Effector memory CD8-positive, alpha-beta T cell (primary cell): Measurements from ENCODE around the gene CHAT.

ENCODE experiments used
- ATAC-seq: fragments of 150-1000 bp; cut with Tn5 transposase; replicated peaks from 2 replicates; pipeline ENCODE4 v1.10.0; 2021; ENCODE audit warnings: mild to moderate bottlenecking, moderate library complexity
- DNase-seq, 3 experiments: peaks; one replicate each; pipeline ENCODE4 v3.0.0; 2021
- H3K27ac Mint-ChIP-seq, 2 donors: one replicate each; pipeline ENCODE4 v1.8.0; 2022; ENCODE audit warnings: mild to moderate bottlenecking in 2 of 2, mixed read lengths in 2 of 2, moderate library complexity in 2 of 2
- H3K27me3 Mint-ChIP-seq, 2 donors: one replicate each; pipeline ENCODE4 v1.8.0; 2022; ENCODE audit warnings: mixed read lengths in 2 of 2
- H3K36me3 Mint-ChIP-seq: one replicate; pipeline ENCODE4 v1.8.0; 2022; ENCODE audit warnings: mild to moderate bottlenecking, moderate library complexity, mixed read lengths; ENCODE audit not compliant: insufficient read depth
- H3K4me1 Mint-ChIP-seq, 2 donors: one replicate each; pipeline ENCODE4 v1.8.0; 2022; ENCODE audit warnings: low read depth in 2 of 2, mixed read lengths in 2 of 2
- H3K4me3 Mint-ChIP-seq, 2 donors: one replicate each; pipeline ENCODE4 v1.8.0; 2022; ENCODE audit warnings: mild to moderate bottlenecking in 2 of 2, mixed read lengths in 2 of 2, moderate library complexity in 2 of 2
- H3K9me3 Mint-ChIP-seq, 2 donors: one replicate each; pipeline ENCODE4 v1.8.0; 2022; ENCODE audit warnings: mixed read lengths in 2 of 2

Gene CHAT

DNA sequence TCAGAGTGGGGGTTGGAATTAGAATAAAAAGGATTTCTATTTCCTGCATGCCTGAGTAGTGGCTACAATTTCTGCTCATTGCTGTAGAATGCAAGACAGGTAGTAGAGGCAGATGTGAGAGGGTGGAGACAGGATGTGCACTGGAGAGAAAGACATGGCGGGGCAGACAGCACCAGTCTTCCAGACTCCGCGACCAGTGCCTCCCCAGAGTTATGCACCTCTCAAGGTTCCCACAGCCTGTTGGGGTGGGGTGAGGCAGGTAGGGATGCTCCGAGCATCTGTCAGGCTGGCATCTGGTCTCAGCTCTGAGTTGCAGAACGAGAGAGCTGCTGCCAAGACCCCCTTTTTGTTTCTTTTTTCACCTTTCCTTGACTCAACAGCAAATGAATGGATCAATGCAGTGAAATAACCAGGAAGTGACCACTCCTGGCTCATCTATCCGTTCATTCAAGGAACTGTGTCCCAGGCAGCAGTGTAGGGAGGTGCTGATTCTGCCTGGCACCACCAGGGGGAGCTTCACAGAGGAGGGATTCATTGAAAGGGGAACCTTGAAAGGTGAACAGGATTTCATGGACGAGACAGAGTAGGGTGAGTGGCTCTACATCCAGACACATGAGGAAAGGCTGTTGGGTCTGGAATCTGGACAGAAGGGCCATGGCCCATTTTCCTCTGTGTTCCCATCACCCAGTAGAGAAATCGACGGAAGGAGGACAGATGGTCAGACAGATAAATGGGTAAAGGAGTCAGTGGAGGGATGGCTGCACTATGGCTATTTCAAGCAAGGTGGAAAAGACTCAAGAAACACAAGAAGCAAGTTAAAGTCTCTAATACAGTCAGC lies 20.9 kb upstream of the CHAT start:
- peaks cover 17 to 54% of the 10 kb centered on the region in 2 donors for H3K27me3 Mint-ChIP-seq
- no peak overlapping the region for H3K27ac Mint-ChIP-seq
- no peak overlapping the region for H3K4me3 Mint-ChIP-seq
- H3K9me3 Mint-ChIP-seq, result no peaks in the 10 kb centered on the region
- DNase-seq (peak; percentile 40 to 62 (median 51)), ATAC-seq (peak; percentile 70)
- no peaks in the 10 kb centered on the region for H3K36me3 Mint-ChIP-seq
- peaks cover 0 to 3% of the 10 kb centered on the region in 2 donors for H3K4me1 Mint-ChIP-seq

DNA sequence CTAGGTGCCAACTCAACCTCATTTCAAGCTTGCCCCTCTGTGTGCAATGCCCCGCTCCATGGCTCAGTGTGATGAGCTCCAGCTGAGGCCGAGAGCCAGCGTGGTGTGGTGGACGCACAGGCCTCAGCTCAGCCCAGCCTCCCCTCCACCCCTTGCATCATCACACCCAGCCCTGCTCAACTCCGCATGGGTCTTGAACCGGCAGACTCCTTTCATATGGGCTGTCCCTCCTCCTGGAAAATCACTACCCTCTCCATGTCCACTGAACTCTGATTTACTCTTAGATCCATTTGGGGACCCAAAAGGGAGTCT lies 20.3 kb upstream of the CHAT start:
- Mint-ChIP-seq H3K27ac (no peak overlapping the region), H3K36me3 (no peaks in the 10 kb centered on the region), H3K9me3 (no peaks in the 10 kb centered on the region), H3K27me3 (peaks cover 17 to 54% of the 10 kb centered on the region in 2 donors), H3K4me3 (no peak overlapping the region), H3K4me1 (peaks cover 0 to 3% of the 10 kb centered on the region in 2 donors)
- no peak for ATAC-seq
- DNase-seq, result no peak

DNA sequence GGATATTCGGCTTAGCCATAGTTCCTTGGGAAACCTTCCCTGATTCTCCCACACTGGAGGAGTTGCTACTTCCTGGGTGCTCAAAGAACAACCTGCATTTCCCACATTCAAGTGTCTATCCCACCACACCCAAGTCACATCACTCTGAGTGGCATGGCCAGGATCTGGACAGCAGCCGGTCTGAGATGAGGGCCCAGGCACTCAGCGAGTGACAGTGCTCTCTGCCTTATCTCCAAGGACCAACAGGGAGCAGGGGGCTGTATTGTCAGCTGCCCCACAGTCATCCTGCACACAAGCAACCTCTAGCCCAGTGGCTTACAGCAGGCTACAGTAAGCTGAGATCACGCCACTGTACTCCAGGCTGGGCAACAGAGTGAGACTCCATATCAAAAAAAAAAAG lies 19.8 kb upstream of the CHAT start:
- no peaks in the 10 kb centered on the region for H3K9me3 Mint-ChIP-seq
- H3K4me3 Mint-ChIP-seq, result no peak overlapping the region
- peaks cover 0 to 3% of the 10 kb centered on the region in 2 donors for H3K4me1 Mint-ChIP-seq
- H3K36me3 Mint-ChIP-seq, result no peaks in the 10 kb centered on the region
- ATAC-seq (no peak), DNase-seq (no peak)
- H3K27ac Mint-ChIP-seq, result no peak overlapping the region
- peaks cover 17 to 55% of the 10 kb centered on the region in 2 donors for H3K27me3 Mint-ChIP-seq

DNA sequence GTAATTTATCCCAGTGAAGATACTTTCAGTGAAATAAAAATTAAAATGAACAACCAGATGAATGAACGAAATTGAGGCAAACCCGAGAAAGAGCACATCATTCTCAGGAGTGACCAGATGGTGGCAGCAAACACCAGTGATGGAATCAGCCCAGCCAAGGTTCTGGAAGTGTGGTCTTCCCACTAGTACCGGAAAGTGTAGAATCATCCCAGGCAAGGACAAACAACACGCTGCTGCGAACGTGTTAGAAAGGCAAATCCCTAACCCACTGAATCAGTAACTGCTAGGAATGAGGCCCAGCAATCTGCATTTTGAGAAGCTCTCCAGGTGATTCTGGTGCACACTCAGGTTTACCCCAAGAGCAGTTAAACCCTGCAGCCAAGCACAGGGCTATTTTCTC lies 19.2 kb upstream of the CHAT start:
- no peak overlapping the region for H3K4me3 Mint-ChIP-seq
- no peaks in the 10 kb centered on the region for H3K36me3 Mint-ChIP-seq
- no peaks in the 10 kb centered on the region for H3K9me3 Mint-ChIP-seq
- ATAC-seq, result no peak
- no peak overlapping the region for H3K27ac Mint-ChIP-seq
- H3K27me3 Mint-ChIP-seq, result peaks cover 17 to 60% of the 10 kb centered on the region in 2 donors
- peaks cover 0 to 3% of the 10 kb centered on the region in 2 donors for H3K4me1 Mint-ChIP-seq
- peak in 1 of 3 experiments; percentile 27 for DNase-seq

DNA sequence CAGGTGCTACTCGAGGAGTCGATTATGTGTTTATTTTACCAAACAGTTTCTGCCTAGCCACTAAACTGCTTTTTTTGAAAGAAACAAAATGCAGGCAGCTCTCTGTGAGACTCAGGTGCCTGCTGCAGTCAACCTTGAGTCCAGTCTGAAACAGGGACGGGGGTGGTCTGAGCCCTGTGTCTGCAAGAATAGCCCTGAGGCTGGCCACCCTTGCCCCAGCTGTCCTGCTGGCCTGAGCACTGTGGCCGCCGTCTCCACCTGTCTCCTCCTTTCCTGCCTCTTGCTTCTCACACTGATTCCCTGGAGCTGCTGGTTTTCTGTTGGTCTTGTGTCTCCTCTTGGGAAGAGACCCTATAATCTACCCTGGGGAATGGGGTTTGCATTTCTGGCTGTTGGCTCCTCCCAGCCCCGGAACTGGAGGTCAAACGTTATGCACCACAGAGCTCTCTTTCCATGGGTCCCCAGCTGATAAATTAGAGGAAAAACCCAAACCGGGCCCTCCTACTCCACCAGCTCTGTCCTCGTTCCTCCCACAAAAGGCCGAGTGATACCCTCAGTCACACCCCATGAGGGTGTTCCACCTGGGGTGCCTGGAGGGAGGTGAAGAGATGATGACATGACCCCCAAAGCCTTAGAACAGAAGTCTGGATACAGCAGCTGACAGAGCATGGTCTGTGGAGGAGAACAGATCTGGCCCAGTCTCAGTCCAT lies 18.7 kb upstream of the CHAT start:
- Mint-ChIP-seq H3K27ac (no peak overlapping the region), H3K27me3 (peaks cover 18 to 66% of the 10 kb centered on the region in 2 donors), H3K36me3 (no peaks in the 10 kb centered on the region), H3K4me3 (no peak overlapping the region), H3K4me1 (peaks cover 0 to 3% of the 10 kb centered on the region in 2 donors), H3K9me3 (no peaks in the 10 kb centered on the region)
- ATAC-seq (no peak), DNase-seq (no peak)

DNA sequence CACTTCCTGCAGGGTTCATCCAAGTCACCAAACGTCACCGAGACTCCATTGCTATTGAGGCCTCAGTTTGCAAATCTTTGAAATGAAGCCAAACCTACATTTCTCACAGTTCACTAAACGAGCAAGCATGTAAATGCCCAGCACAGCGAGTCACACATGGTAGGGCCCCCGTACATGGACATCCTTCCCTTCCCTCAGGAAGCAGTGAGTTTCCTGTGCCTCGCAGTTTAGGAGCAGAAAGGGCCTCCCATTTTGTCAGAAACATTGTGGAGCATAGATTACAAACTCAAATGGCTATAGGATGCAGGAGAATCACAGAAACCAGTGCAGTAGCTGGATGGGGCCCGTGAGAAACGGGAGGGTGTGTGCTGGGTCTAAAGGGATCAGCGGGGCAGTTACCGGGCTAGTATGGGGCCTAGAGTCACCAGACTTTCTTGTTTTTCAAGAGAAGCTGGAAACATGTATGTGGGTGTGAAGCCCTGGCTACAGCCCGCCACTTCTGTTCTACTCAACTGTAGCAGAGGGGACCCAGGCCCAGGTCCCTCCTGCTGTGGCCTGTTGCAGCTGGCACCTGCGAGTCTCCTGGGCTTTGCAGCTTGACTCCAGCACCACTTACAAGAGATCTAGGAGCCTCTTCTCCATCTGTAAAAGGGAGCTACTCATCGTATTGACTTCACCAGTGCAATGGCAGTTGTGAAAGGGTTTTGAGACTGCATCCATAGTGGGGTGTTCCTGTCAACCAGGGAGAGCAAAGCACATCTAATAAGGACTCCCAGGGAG lies 17.9 kb upstream of the CHAT start:
- peaks cover 0 to 3% of the 10 kb centered on the region in 2 donors for H3K4me1 Mint-ChIP-seq
- ATAC-seq (no peak), DNase-seq (no peak)
- no peak overlapping the region for H3K27ac Mint-ChIP-seq
- no peak overlapping the region for H3K4me3 Mint-ChIP-seq
- peaks cover 24 to 73% of the 10 kb centered on the region in 2 donors for H3K27me3 Mint-ChIP-seq
- no peaks in the 10 kb centered on the region for H3K36me3 Mint-ChIP-seq
- H3K9me3 Mint-ChIP-seq, result no peaks in the 10 kb centered on the region

DNA sequence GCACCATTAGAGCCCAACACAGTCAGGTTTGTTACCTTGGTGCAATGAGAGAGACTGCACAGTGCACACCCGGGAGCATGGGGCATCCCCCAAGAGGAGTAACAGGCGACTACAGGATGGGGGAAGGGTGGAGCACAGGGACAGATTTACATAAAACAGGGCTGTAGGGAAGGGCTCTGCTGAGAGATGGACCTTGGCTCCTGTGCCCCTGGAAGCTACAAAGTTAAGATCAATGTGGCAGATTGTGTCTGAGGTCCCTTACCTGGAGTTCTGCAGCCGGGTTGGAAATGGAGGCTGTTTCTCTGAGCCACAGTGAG lies 17.4 kb upstream of the CHAT start:
- DNase-seq (no peak), ATAC-seq (no peak)
- H3K36me3 Mint-ChIP-seq, result no peaks in the 10 kb centered on the region
- H3K9me3 Mint-ChIP-seq, result no peaks in the 10 kb centered on the region
- no peak overlapping the region for H3K27ac Mint-ChIP-seq
- peaks cover 24 to 73% of the 10 kb centered on the region in 2 donors for H3K27me3 Mint-ChIP-seq
- peaks cover 0 to 3% of the 10 kb centered on the region in 2 donors for H3K4me1 Mint-ChIP-seq
- no peak overlapping the region for H3K4me3 Mint-ChIP-seq

DNA sequence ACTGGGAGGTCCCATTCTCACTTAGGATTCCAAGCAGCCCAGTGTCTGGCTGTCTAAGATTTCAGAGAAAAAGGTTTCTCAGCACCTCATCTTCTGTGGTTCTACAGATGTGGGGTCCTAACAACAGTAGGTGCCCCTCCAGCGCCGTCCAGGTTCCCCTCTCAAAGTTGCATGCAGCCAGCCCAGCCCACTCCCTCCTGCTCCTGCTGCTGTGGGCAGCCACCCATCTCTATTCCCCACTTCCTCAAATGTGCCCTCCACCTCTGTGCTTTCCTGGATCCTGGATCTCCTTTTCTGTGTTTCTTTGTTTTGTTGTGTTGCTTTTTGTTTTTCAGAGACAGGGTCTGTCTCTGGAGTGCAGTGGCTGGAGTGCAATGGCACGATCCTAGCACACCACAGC lies 17.0 kb upstream of the CHAT start:
- H3K36me3 Mint-ChIP-seq, result no peaks in the 10 kb centered on the region
- no peak for DNase-seq
- H3K9me3 Mint-ChIP-seq, result no peaks in the 10 kb centered on the region
- no peak for ATAC-seq
- no peak overlapping the region for H3K4me3 Mint-ChIP-seq
- H3K4me1 Mint-ChIP-seq, result peaks cover 0 to 3% of the 10 kb centered on the region in 2 donors
- H3K27me3 Mint-ChIP-seq, result peaks cover 24 to 73% of the 10 kb centered on the region in 2 donors
- H3K27ac Mint-ChIP-seq, result no peak overlapping the region

DNA sequence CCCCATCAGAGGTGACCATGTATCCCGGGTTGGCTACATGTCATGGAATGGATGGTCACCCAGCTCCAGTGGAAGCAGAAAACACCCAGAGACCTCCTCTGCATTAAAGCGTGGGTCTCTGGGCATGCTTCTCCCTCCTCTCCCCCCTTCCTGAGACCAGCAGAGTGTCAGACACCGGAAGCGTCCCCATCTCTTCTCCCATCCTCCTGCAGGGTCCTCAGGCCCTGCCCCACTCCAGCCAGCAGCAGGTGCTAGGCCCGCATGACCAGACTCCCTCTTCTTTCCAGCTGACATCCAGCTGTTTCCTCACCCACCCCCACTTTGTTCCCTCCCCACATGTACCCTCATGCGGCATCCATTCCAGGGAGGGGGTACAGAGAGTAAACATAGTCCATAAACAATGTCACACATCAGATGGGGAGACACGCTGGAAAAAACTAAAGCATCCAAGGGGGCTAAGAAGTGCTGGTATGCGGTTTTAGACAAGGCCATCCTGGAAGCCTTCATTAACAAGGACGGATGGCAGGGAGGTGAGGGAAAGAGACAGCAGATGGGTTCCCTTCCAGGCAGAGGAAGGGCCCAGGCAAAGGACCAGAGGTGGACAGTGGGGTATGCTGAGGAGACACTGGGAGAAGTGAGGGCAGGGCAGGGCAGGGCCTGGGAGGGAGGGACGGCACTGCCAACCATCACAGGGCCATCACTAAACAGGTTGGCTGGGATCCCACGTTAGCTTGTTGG lies 16.2 kb upstream of the CHAT start:
- Mint-ChIP-seq H3K27me3 (peaks cover 21 to 73% of the 10 kb centered on the region in 2 donors), H3K9me3 (no peaks in the 10 kb centered on the region), H3K4me3 (no peak overlapping the region)

DNA sequence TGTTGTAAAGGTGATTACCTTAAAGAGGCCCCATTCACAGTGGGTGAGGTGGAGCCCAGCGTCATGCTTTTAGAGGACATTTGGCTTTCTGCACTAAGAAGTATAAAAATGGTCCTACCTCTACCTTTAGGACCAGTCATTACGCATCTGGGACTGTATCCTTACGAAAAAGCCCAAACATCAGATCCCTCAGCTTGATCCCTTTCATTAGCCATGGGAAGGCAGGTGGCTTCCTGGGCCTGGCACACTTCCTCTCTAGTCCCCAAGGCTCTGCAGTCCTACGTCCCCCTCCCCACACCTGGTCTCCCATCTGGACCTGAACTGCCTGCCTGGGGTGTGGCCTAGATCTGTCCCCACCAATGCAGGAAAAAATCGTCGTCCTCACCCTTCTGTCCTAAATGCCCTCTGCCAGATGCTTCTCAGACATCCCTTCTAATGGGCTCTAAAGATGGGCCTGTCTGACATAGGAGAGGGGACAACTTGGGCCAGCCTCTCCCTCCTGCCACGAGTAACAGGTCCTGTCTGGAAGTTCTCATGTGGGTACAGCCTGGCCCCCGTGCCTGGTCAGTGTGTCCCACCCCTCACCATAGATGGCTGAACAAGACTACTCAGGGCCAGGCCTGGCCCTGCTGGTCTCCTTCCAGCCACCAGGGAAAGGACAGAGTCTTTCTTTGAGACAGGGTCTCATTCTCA lies 15.5 kb upstream of the CHAT start:
- no peaks in the 10 kb centered on the region for H3K4me1 Mint-ChIP-seq
- no peak overlapping the region for H3K4me3 Mint-ChIP-seq
- H3K9me3 Mint-ChIP-seq, result no peaks in the 10 kb centered on the region
- ATAC-seq (no peak), DNase-seq (no peak)
- H3K27ac Mint-ChIP-seq, result no peak overlapping the region
- peaks cover 28 to 73% of the 10 kb centered on the region in 2 donors for H3K27me3 Mint-ChIP-seq
- no peaks in the 10 kb centered on the region for H3K36me3 Mint-ChIP-seq

More for the DNA sequence above, 16.2 kb upstream of the CHAT start:
- DNase-seq (no peak), ATAC-seq (no peak)
- no peaks in the 10 kb centered on the region for H3K36me3 Mint-ChIP-seq
- H3K27ac Mint-ChIP-seq, result no peak overlapping the region
- peaks cover 0 to 3% of the 10 kb centered on the region in 2 donors for H3K4me1 Mint-ChIP-seq

DNA sequence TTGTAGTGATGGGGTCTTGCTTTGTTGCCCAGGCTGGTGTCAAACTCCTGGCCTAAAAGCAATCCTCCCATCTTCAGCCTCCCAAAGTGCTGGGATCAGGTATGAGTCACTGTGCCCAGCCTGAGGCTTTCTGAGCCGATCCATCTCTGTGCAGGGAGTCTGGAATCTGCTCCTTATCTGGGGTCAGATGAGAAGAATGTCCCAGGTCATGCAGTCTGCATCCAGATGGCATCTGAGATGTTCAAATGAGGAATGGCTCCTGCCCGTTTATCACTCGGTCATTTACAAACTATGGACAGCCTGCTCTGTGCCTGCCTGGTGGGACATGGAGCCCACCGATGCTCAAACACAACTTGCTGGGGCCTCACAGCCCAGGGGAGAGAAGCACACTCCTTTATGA lies 14.9 kb upstream of the CHAT start:
- ATAC-seq, result no peak

DNA sequence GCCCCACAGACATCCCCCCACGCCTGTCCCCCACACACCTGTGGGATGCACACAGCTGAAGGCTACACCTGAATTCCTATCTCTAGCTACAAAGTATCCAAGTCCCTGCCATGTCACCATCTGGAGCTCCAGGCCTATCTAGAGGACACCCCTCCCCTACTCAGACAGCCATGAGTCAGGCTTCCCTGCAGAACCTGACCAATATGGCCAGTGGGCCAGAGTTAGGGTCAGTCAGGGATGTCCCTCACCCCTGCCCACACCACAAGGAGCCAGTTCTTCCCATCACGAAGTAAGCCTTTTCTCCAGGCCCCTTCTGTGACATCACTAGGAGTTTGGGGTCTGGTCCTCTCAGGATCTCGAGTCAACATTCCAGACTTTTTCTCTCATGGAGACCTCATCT lies 14.3 kb upstream of the CHAT start:
- H3K27me3 Mint-ChIP-seq, result peaks cover 29 to 75% of the 10 kb centered on the region in 2 donors
- ATAC-seq (no peak), DNase-seq (no peak)

More for the DNA sequence above, 14.9 kb upstream of the CHAT start:
- H3K27ac Mint-ChIP-seq, result no peak overlapping the region
- H3K36me3 Mint-ChIP-seq, result no peaks in the 10 kb centered on the region
- H3K27me3 Mint-ChIP-seq, result peaks cover 29 to 73% of the 10 kb centered on the region in 2 donors
- H3K4me3 Mint-ChIP-seq, result no peak overlapping the region
- no peaks in the 10 kb centered on the region for H3K4me1 Mint-ChIP-seq
- no peaks in the 10 kb centered on the region for H3K9me3 Mint-ChIP-seq
- DNase-seq, result no peak

More for the DNA sequence above, 14.3 kb upstream of the CHAT start:
- Mint-ChIP-seq H3K4me1 (no peaks in the 10 kb centered on the region), H3K27ac (no peak overlapping the region), H3K4me3 (no peak overlapping the region), H3K9me3 (no peaks in the 10 kb centered on the region), H3K36me3 (no peaks in the 10 kb centered on the region)
